WTC11 (cell line): ENCODE results near the gene CENPL. TPM values are rescaled to one million over a fixed set of nuclear protein-coding genes. Genes with fewer than 3 reads are reported as not detected.

Experiments used
- ATAC-seq: fragments of 200-7000 bp; cut with Tn5 transposase; 2 replicates; pipeline ENCODE4 v1.10.0; 2021; ENCODE audit warnings: mild to moderate bottlenecking, moderate library complexity
- CTCF ChIA-PET: fragments of 300-600 bp; sonication (Branson Sonifier 250); formaldehyde crosslinking; loops from one replicate; lab custom pipeline; 2021; ENCODE audit warnings: antibody characterized with exemption; lab: Charles Lee
- POLR2A ChIA-PET: fragments of 350-600 bp; sonication (Branson Sonifier 250); formaldehyde crosslinking; loops from one replicate; lab custom pipeline; 2021; ENCODE audit warnings: antibody characterized with exemption; lab: Charles Lee
- DNase-seq: peaks from one replicate; pipeline ENCODE4 v3.0.0; 2021; ENCODE audit warnings: low spot score
- H3K27ac Mint-ChIP-seq: 2 replicates; pipeline ENCODE4 v1.8.0; 2021; ENCODE audit warnings: mixed read lengths
- H3K27me3 Mint-ChIP-seq: 2 replicates; pipeline ENCODE4 v1.8.0; 2021; ENCODE audit warnings: low read depth, mild to moderate bottlenecking, moderate library complexity, mixed read lengths
- H3K36me3 Mint-ChIP-seq: 2 replicates; pipeline ENCODE4 v1.8.0; 2021; ENCODE audit warnings: mixed read lengths
- H3K4me1 Mint-ChIP-seq: 2 replicates; pipeline ENCODE4 v1.8.0; 2022; ENCODE audit warnings: mixed read lengths
- H3K4me3 Mint-ChIP-seq: 2 replicates; pipeline ENCODE4 v1.8.0; 2021; ENCODE audit warnings: mild to moderate bottlenecking, moderate library complexity, mixed read lengths
- H3K9me3 Mint-ChIP-seq: 2 replicates; pipeline ENCODE4 v1.8.0; 2021; ENCODE audit warnings: mixed read lengths
- CBFB ChIP-seq: sonication (generic); formaldehyde crosslinking; IDR thresholded peaks from 2 replicates; pipeline ENCODE4 v1.8.1; 2022; ENCODE audit warnings: mild to moderate bottlenecking, low read depth, missing genetic modification reagents
- FOXK1 ChIP-seq: sonication (generic); formaldehyde crosslinking; IDR thresholded peaks from 2 replicates; pipeline ENCODE4 v1.8.0; 2022; ENCODE audit warnings: mild to moderate bottlenecking, moderate library complexity, missing genetic modification reagents
- FOXP1 ChIP-seq: sonication (generic); formaldehyde crosslinking; IDR thresholded peaks from 2 replicates; pipeline ENCODE4 v1.8.0; 2022; ENCODE audit warnings: missing genetic modification reagents, mild to moderate bottlenecking, moderate library complexity, borderline replicate concordance
- KAT7 ChIP-seq: sonication (generic); formaldehyde crosslinking; IDR thresholded peaks from 2 replicates; pipeline ENCODE4 v1.8.1; 2023; ENCODE audit warnings: missing genetic modification reagents, mild to moderate bottlenecking, borderline replicate concordance
- NFATC4 ChIP-seq: fragments of 250-450 bp; sonication (Bioruptor Pico); IDR thresholded peaks from 2 replicates; pipeline ENCODE4 v1.9.0; 2021; ENCODE audit warnings: mild to moderate bottlenecking
- RELA ChIP-seq: sonication (generic); formaldehyde crosslinking; IDR thresholded peaks from 2 replicates; pipeline ENCODE4 v1.8.1; 2022; ENCODE audit warnings: missing genetic modification reagents, mild to moderate bottlenecking, borderline replicate concordance
- SMAD3 ChIP-seq: sonication (generic); formaldehyde crosslinking; IDR thresholded peaks from 2 replicates; pipeline ENCODE4 v1.8.0; 2022; ENCODE audit warnings: missing genetic modification reagents, mild to moderate bottlenecking, borderline replicate concordance
- TP53 ChIP-seq: sonication (generic); formaldehyde crosslinking; IDR thresholded peaks from 2 replicates; pipeline ENCODE4 v1.8.1; 2023; ENCODE audit warnings: mild to moderate bottlenecking, missing genetic modification reagents
- ZNF121 ChIP-seq: sonication (generic); formaldehyde crosslinking; IDR thresholded peaks from 2 replicates; pipeline ENCODE4 v1.8.0; 2023; ENCODE audit warnings: missing genetic modification reagents
- ZNF317 ChIP-seq: sonication (generic); formaldehyde crosslinking; IDR thresholded peaks from 2 replicates; pipeline ENCODE4 v1.8.1; 2023; ENCODE audit warnings: low read depth, mild to moderate bottlenecking, moderate library complexity, missing genetic modification reagents, borderline replicate concordance
- ZNF416 ChIP-seq: fragments of 250-450 bp; sonication (Bioruptor Pico); IDR thresholded peaks from 2 replicates; pipeline ENCODE4 v1.9.0; 2021; ENCODE audit warnings: mild to moderate bottlenecking, inconsistent platforms
- total RNA-seq: library from RNA; stranded (reverse); gene quantifications from 3 replicates; pipeline ENCODE4 v1.2.3, GENCODE V29; 2021
- TF ChIP-seq, protein P1 (sequence below): fragments of 250-450 bp; sonication (Bioruptor Pico); IDR thresholded peaks from 2 replicates; pipeline ENCODE4 v1.9.0; 2021; ENCODE audit warnings: mild to moderate bottlenecking
- TF ChIP-seq, protein P2 (sequence below): sonication (generic); formaldehyde crosslinking; IDR thresholded peaks from 2 replicates; pipeline ENCODE4 v1.8.1; 2023; ENCODE audit warnings: mild to moderate bottlenecking, missing genetic modification reagents
- TF ChIP-seq, protein P3 (sequence below): fragments of 250-450 bp; sonication (Bioruptor Pico); conservative IDR thresholded peaks from 2 replicates; pipeline ENCODE4 v1.9.0; 2021; ENCODE audit warnings: mild to moderate bottlenecking
- TF ChIP-seq, protein P4 (sequence below): sonication (generic); formaldehyde crosslinking; IDR thresholded peaks from 2 replicates; pipeline ENCODE4 v1.8.1; 2022; ENCODE audit warnings: mild to moderate bottlenecking, moderate library complexity, missing genetic modification reagents
- TF ChIP-seq, protein P5 (sequence below): sonication (generic); formaldehyde crosslinking; IDR thresholded peaks from 2 replicates; pipeline ENCODE4 v1.8.1; 2023; ENCODE audit warnings: mild to moderate bottlenecking, missing genetic modification reagents, moderate library complexity
- TF ChIP-seq, protein P6 (sequence below): fragments of 250-450 bp; sonication (Bioruptor Pico); IDR thresholded peaks from 2 replicates; pipeline ENCODE4 v1.9.0; 2021; ENCODE audit warnings: mild to moderate bottlenecking
- TF ChIP-seq, protein P7 (sequence below): fragments of 250-450 bp; sonication (Bioruptor Pico); IDR thresholded peaks from 2 replicates; pipeline ENCODE4 v1.9.0; 2021; ENCODE audit warnings: mild to moderate bottlenecking, borderline replicate concordance
- TF ChIP-seq, protein P8 (sequence below): fragments of 250-450 bp; sonication (Bioruptor Pico); IDR thresholded peaks from 2 replicates; pipeline ENCODE4 v2.1.2; 2022; ENCODE audit warnings: mild to moderate bottlenecking, moderate library complexity

Gene CENPL
- total RNA-seq, 1 experiment from 2014 or later, result 20.1 TPM

DNA sequence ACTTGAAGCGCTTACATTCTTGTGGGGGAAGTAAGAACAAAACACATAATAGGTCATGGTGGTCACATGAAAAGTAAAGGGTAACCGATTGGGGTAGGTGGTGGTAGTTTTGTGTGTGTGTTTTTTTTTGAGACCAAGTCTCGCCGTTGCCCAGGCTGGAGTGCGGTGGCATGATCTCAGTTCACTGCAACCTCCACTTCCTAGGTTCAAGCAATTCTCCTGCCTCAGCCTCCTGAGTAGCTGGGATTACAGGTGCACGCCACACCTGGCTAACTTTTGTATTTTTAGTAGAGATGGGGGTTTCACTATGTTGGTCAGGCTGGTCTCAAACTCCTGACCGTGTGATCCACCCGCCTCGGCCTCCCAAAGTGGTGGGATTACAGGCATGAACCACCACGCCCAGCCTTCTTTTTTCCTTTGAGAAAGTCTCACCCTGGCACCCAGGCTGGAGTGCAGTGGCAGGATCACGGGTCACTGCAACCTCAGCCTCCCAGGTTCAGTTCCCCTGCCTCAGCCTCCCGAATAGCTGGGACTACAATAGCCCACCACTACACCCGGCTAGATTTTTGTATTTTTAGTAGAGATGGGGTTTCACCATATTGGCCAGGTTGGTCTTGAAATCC is 37.6 kb upstream of the CENPL start (continued):
- TF ChIP-seq, protein P1, sequence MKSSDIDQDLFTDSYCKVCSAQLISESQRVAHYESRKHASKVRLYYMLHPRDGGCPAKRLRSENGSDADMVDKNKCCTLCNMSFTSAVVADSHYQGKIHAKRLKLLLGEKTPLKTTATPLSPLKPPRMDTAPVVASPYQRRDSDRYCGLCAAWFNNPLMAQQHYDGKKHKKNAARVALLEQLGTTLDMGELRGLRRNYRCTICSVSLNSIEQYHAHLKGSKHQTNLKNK (CRISPR knock-in tag), result peak; percentile 29; the same call in 1 of the 2 replicates
- TF ChIP-seq, protein P2, sequence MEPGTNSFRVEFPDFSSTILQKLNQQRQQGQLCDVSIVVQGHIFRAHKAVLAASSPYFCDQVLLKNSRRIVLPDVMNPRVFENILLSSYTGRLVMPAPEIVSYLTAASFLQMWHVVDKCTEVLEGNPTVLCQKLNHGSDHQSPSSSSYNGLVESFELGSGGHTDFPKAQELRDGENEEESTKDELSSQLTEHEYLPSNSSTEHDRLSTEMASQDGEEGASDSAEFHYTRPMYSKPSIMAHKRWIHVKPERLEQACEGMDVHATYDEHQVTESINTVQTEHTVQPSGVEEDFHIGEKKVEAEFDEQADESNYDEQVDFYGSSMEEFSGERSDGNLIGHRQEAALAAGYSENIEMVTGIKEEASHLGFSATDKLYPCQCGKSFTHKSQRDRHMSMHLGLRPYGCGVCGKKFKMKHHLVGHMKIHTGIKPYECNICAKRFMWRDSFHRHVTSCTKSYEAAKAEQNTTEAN, result 0 out of 2 replicates have a peak, but pooled peaks have one; percentile 19
- TF ChIP-seq TP53, result peak; percentile 48; the same call in 1 of the 2 replicates
- TF ChIP-seq CBFB (CRISPR knock-in tag), result 0 out of 2 replicates have a peak, but pooled peaks have one; percentile 65
- TF ChIP-seq ZNF121, result peak; percentile 77
- peak; percentile 30; the same call in 1 of the 2 replicates for TF ChIP-seq FOXP1 (CRISPR knock-in tag)
- TF ChIP-seq, protein P3, sequence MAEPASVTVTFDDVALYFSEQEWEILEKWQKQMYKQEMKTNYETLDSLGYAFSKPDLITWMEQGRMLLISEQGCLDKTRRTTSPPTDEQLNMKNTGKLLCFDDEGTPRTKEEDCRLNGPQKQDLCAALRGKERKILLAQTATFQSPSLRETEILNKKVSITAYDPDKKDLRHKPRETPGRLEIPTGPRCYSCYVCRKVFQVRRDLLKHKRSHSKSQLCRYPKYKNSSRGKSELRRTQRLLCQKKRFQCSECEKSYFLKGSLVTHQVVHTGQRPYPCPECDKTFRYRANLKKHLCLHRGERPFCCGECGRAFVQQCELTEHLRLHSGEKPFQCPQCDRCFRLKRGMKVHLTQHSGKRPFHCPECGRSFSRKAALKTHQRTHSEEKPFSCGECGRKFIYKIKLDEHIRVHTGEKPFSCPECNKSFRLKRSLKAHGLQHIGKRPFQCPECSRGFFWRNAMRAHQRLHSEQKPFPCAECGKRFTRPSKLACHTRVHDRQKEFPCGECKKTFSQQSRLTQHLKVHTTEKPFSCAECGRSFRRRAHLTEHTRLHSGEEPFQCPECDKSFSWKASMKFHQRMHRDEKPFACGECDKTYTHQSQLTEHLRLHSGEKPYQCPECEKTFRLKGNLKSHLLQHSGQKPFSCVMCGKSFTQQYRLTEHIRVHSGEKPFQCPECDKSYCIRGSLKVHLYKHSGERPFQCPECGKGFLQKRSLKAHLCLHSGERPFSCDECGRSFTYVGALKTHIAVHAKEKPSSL (CRISPR knock-in tag), result peak; percentile 84
- TF ChIP-seq, protein P4, sequence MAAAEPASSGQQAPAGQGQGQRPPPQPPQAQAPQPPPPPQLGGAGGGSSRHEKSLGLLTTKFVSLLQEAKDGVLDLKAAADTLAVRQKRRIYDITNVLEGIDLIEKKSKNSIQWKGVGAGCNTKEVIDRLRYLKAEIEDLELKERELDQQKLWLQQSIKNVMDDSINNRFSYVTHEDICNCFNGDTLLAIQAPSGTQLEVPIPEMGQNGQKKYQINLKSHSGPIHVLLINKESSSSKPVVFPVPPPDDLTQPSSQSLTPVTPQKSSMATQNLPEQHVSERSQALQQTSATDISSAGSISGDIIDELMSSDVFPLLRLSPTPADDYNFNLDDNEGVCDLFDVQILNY (CRISPR knock-in tag), result 0 out of 2 replicates have a peak, but pooled peaks have one; percentile 39
- peak; percentile 75 for TF ChIP-seq ZNF317 (CRISPR knock-in tag)
- TF ChIP-seq, protein P5, sequence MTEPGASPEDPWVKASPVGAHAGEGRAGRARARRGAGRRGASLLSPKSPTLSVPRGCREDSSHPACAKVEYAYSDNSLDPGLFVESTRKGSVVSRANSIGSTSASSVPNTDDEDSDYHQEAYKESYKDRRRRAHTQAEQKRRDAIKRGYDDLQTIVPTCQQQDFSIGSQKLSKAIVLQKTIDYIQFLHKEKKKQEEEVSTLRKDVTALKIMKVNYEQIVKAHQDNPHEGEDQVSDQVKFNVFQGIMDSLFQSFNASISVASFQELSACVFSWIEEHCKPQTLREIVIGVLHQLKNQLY, result peak; percentile 95; the same call in 1 of the 2 replicates

DNA sequence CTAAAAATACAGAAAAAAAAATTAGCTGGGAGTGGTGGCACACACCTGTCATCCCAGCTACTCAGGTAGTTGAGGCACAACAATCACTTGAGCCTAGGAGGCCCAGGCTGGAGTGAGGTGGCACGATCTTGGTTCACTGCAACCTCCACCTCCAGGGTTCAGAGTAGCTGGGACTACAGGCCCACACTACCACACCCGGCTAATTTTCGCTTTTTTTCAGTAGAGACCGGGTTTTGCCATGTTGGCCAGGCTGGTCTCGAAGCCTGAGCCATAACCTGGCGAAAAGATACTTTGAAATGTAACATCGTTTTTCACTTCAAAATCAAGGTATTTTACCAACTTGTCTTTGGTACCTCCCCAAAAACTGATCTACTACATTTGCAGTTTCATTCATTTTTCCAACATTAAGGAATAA is 37.1 kb upstream of the CENPL start:
- DNase-seq (no peak), ATAC-seq (peak; percentile 34)
- Mint-ChIP-seq H3K4me1 (peaks cover 41% of the 10 kb centered on the region), H3K4me3 (no peak overlapping the region), H3K27ac (peak overlapping the region; percentile 100), H3K36me3 (peaks cover 55% of the 10 kb centered on the region), H3K9me3 (no peaks in the 10 kb centered on the region), H3K27me3 (no peaks in the 10 kb centered on the region)
- ChIA-PET CTCF (no interaction called here), POLR2A (interaction anchor here (0.6 to 1.6 kb wide), 5 partner anchors 8 to 444 kb away, joined by 3 to 7 read pairs (median 3); no protein-coding TSS in a partner anchor)
- peak; percentile 97 for TF ChIP-seq ZNF416
- TF ChIP-seq, protein P6, sequence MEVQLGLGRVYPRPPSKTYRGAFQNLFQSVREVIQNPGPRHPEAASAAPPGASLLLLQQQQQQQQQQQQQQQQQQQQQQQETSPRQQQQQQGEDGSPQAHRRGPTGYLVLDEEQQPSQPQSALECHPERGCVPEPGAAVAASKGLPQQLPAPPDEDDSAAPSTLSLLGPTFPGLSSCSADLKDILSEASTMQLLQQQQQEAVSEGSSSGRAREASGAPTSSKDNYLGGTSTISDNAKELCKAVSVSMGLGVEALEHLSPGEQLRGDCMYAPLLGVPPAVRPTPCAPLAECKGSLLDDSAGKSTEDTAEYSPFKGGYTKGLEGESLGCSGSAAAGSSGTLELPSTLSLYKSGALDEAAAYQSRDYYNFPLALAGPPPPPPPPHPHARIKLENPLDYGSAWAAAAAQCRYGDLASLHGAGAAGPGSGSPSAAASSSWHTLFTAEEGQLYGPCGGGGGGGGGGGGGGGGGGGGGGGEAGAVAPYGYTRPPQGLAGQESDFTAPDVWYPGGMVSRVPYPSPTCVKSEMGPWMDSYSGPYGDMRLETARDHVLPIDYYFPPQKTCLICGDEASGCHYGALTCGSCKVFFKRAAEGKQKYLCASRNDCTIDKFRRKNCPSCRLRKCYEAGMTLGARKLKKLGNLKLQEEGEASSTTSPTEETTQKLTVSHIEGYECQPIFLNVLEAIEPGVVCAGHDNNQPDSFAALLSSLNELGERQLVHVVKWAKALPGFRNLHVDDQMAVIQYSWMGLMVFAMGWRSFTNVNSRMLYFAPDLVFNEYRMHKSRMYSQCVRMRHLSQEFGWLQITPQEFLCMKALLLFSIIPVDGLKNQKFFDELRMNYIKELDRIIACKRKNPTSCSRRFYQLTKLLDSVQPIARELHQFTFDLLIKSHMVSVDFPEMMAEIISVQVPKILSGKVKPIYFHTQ (CRISPR knock-in tag), result peak; percentile 97
- no peak for TF ChIP-seq FOXK1 (CRISPR knock-in tag)
- TF ChIP-seq NFATC4 (CRISPR knock-in tag), result peak; percentile 96
- TF ChIP-seq, protein P7, sequence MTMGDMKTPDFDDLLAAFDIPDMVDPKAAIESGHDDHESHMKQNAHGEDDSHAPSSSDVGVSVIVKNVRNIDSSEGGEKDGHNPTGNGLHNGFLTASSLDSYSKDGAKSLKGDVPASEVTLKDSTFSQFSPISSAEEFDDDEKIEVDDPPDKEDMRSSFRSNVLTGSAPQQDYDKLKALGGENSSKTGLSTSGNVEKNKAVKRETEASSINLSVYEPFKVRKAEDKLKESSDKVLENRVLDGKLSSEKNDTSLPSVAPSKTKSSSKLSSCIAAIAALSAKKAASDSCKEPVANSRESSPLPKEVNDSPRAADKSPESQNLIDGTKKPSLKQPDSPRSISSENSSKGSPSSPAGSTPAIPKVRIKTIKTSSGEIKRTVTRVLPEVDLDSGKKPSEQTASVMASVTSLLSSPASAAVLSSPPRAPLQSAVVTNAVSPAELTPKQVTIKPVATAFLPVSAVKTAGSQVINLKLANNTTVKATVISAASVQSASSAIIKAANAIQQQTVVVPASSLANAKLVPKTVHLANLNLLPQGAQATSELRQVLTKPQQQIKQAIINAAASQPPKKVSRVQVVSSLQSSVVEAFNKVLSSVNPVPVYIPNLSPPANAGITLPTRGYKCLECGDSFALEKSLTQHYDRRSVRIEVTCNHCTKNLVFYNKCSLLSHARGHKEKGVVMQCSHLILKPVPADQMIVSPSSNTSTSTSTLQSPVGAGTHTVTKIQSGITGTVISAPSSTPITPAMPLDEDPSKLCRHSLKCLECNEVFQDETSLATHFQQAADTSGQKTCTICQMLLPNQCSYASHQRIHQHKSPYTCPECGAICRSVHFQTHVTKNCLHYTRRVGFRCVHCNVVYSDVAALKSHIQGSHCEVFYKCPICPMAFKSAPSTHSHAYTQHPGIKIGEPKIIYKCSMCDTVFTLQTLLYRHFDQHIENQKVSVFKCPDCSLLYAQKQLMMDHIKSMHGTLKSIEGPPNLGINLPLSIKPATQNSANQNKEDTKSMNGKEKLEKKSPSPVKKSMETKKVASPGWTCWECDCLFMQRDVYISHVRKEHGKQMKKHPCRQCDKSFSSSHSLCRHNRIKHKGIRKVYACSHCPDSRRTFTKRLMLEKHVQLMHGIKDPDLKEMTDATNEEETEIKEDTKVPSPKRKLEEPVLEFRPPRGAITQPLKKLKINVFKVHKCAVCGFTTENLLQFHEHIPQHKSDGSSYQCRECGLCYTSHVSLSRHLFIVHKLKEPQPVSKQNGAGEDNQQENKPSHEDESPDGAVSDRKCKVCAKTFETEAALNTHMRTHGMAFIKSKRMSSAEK, result peak; percentile 91
- TF ChIP-seq, protein P8, sequence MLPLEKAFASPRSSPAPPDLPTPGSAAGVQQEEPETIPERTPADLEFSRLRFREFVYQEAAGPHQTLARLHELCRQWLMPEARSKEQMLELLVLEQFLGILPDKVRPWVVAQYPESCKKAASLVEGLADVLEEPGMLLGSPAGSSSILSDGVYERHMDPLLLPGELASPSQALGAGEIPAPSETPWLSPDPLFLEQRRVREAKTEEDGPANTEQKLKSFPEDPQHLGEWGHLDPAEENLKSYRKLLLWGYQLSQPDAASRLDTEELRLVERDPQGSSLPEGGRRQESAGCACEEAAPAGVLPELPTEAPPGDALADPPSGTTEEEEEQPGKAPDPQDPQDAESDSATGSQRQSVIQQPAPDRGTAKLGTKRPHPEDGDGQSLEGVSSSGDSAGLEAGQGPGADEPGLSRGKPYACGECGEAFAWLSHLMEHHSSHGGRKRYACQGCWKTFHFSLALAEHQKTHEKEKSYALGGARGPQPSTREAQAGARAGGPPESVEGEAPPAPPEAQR (CRISPR knock-in tag), result 0 out of 2 replicates have a peak, but pooled peaks have one; percentile 1
- no peak for TF ChIP-seq SMAD3 (CRISPR knock-in tag)
- TF ChIP-seq RELA (CRISPR knock-in tag), result no peak
- no peak for TF ChIP-seq KAT7
- TF ChIP-seq, protein P5, result peak; percentile 50; the same call in 1 of the 2 replicates
